NK-92 (cell line): ENCODE measurements around the gene ZC3H14.
A peak's percentile ranks its signal among the peaks of the same experiment; 100 is the strongest.
"Not testable (repeated sequence)": the region's sequence is repeated elsewhere in the genome, so short reads cannot be mapped to it uniquely, and the experiment has no call there.

Source experiments
- DNase-seq: peaks from one replicate; lab custom pipeline; 2025; ENCODE audit not compliant: unreplicated experiment; lab: John Stamatoyannopoulos, UW

Gene ZC3H14, protein sequence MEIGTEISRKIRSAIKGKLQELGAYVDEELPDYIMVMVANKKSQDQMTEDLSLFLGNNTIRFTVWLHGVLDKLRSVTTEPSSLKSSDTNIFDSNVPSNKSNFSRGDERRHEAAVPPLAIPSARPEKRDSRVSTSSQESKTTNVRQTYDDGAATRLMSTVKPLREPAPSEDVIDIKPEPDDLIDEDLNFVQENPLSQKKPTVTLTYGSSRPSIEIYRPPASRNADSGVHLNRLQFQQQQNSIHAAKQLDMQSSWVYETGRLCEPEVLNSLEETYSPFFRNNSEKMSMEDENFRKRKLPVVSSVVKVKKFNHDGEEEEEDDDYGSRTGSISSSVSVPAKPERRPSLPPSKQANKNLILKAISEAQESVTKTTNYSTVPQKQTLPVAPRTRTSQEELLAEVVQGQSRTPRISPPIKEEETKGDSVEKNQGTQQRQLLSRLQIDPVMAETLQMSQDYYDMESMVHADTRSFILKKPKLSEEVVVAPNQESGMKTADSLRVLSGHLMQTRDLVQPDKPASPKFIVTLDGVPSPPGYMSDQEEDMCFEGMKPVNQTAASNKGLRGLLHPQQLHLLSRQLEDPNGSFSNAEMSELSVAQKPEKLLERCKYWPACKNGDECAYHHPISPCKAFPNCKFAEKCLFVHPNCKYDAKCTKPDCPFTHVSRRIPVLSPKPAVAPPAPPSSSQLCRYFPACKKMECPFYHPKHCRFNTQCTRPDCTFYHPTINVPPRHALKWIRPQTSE

DNA sequence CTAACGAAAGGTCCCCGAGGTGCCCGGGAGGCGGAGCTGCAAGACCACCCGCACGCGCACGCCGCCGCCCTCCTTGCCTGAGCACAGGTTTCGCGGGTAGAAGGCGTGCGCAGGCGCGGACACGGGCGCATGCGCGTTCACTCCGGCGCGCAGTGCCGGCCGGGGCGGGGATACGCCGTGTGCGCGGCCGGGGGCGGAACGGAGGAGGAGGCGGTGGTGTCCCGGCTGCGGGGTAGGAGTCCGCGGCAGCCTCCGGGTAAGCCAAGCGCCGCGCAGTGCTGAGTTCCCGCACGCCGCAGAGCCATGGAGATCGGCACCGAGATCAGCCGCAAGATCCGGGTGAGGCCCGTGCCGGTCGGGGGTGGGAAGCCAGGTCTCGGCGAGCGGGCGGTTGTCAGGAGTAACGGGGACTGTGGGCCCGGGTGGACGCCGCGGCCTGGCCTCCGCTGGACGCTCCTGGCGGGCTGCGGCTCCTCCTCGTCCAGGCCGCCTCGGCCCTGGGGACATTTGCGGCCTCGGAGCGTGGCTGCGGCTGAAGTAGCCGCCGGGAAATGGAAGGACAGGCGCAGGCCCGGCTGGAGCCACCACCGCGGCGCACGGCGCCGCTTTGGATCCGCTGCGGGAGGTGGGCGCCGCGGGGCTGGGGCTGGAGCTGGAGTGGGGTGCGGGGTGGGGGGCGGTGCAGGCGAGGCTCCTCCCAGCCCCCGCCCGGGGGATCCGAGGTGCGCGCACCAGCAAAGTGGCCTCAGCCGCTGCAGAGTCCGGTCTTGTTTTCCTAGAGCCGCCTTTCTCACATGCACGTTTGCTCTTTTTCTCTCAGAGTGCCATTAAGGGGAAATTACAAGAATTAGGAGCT is at the start of gene ZC3H14:
ZC3H14 (plus strand) TSS at position 207 of the 856 bp plus-strand sequence; CDS start at position 304, 97 bp downstream.
- peak; percentile 35 for DNase-seq

DNA sequence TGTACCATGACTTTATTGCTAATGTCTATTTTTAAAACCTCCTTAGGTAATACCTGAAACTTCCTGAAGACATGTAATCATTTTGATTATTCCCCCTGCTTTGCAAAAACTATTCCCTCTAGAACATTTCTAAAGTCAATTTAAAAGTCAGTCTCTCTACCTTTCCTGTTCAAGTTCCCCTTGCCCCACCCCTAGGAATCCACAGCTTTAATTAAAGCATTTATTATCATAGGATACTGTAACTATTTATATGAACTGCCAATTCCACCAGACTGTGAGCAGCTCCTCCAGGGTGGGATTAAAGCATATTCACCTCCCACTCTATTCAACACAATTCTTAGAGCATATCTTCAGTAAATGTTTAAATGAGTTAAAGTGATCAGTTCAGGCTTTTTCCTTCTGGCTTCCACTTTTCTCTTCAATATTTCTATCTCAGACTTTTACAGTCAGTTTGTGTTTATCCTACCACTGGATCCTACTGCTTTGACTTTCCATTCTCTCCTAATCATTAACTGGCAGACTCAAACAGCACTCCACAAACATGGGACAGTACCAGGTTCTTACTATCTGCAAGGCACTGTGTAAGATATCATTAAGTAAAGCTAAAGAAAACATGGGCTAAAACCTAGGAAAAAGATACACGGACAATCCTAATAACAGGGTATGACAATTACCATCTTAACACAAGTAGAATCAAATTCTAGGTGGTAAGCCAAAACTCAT is 47.2 kb upstream of the ZC3H14 start:
- no peak for DNase-seq

GRCh38 chr14:88516861-88517357 is 45.9 kb upstream of the ZC3H14 start:
- no peak for DNase-seq

DNA sequence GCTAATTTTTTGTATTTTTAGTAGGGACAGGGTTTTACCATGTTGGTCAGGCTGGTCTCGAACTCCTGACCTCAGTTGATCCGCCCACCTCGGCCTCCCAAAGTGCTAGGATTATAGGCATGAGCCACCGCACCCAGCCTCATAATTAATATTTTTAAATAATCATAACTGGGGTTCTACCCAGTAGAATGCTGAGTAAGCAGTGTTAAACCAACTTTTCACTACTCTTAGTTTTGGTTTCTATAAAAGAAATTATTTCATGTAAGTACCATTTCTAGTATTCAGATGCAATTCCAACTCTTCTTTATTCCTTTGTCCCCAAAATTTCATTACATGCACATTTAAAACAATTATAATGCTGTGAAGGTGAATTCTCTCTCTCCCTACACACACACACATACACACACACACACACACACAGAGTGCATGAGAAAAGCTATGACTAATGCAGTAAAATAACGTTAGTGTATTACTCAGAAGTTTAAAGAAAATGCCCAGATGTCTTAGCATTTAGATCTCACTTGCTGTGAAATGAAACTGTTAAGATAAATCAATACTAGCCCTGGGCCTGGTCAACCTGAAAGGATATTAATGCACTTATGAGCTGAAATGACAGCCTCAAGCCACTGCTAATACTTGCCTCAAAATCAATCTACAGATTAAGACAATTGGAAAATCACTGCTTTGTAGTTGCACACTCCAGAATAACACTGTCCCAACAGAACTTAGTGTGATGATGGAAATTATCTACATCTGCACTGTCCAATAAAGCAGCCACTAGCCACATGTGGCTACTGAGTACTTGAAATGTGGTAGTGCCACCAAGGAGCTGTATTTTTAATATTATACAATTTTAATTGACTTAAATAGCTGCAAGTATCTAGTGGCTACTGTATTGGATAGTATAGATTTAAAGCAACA is 44.0 kb upstream of the ZC3H14 start:
- no peak for DNase-seq

- DNase-seq = no peak
Observed at GRCh38 chr14:88519907-88520306, 42.9 kb upstream of the ZC3H14 start.

DNA sequence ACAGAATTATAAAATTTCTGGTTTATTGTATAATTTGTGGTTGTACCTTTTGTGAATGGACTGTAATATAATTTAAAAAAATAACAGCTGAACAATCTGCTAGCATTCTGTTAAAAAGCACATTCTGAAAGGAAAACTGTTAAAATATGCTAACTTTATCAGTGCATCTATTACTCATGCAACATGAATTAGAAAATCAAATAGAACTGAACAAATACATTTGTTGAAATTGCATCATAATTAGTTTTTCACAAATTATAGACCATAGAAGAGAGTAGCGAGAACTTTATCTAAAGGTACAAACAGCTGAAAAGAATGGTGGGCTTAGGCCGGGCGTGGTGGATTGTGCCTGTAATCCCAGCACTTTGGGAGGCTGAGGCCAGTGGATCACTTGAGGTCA is 41.0 kb upstream of the ZC3H14 start:
- no peak for DNase-seq

GRCh38 chr14:88522393-88522792 is 40.4 kb upstream of the ZC3H14 start:
- DNase-seq = no peak

- not testable (repeated sequence) for DNase-seq
Observed at GRCh38 chr14:88529889-88530288, 32.9 kb upstream of the ZC3H14 start.

GRCh38 chr14:88533064-88533602 is 29.7 kb upstream of the ZC3H14 start:
- DNase-seq = no peak

DNA sequence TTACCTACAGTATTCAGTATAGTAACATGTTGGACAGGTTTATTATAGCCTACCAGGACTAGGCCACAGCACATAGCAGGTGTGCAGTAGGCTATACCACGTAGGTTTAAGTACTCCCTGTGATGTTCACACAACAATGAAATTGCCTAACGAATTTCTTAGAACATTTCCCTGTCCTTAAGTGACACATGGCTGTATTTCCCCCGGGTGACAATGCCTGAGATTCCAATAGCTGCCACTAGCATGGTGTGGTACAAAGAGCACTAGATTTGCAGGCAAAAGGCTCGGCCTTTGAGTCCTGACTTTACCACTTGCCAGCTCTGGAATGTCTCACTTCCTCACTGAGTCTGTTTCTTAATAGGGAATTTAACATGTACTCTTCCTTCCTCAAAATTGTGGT is 27.7 kb upstream of the ZC3H14 start:
- no peak for DNase-seq

- no peak for DNase-seq
Observed at GRCh38 chr14:88535813-88536212, 27.0 kb upstream of the ZC3H14 start.

DNA sequence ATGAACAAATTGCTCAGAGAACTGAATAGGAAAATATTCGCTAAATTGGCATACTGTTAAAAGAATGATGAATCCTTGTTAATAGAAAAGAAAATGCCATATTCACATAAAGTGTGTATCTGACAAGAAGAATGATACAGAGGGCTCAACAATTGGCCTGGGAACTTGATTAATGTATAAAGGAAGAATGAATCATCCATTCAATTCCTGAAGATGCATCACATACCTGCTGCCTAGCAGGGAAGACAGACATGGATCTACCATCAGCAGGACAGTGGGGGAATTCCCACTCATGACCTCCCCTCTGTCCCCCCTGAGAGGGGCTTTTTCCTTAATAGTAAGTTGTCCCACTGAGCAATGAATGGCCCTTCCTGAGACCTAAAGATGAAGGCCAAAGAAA is 21.5 kb upstream of the ZC3H14 start:
- no peak for DNase-seq

GRCh38 chr14:88542857-88543795 is 19.7 kb upstream of the ZC3H14 start:
- no peak for DNase-seq

- DNase-seq = no peak
Observed at GRCh38 chr14:88545256-88545655, 17.6 kb upstream of the ZC3H14 start.

- DNase-seq = no peak
Observed at GRCh38 chr14:88546621-88547385, 16.0 kb upstream of the ZC3H14 start.

GRCh38 chr14:88547386-88547780 is 15.5 kb upstream of the ZC3H14 start:
- DNase-seq = no peak

- DNase-seq = no peak
Observed at GRCh38 chr14:88550078-88550477, 12.8 kb upstream of the ZC3H14 start.
